PC-9 (cell line): ENCODE data around the gene BRD3OS. TPM values are rescaled to one million over a fixed set of nuclear protein-coding genes. Genes with fewer than 3 reads are reported as not detected.

ENCODE experiments used
- BruUV-seq: library from RNA; stranded (reverse); fragments of 400-500 nt; replicated peaks from 2 replicates; lab custom pipeline; 2021; lab: Mats Ljungman, UMichigan
- CTCF ChIA-PET: fragments of 300-600 bp; sonication (Branson Sonifier 250); formaldehyde crosslinking; loops from one replicate; lab custom pipeline; 2022; ENCODE audit warnings: antibody characterized with exemption; lab: Charles Lee
- POLR2A ChIA-PET: fragments of 300-600 bp; sonication (Branson Sonifier 250); formaldehyde crosslinking; loops from one replicate; lab custom pipeline; 2022; ENCODE audit warnings: antibody characterized with exemption; ENCODE audit not compliant: unreplicated experiment; lab: Charles Lee
- DNase-seq, 2 experiments: peaks; one replicate each; pipeline versions ENCODE4 v3.0.0 to v3.0.0-alpha.2; 2015 to 2022; ENCODE audit warnings: mixed read lengths in 1 of 2
- H2AFZ ChIP-seq: fragments of 200-600 bp; sonication (generic); 2 replicates; pipeline ENCODE4 v1.8.1; 2017; ENCODE audit warnings: antibody characterized with exemption
- H3F3A ChIP-seq: fragments of 200-600 bp; sonication (generic); 2 replicates; pipeline ENCODE4 v1.8.1; 2017; ENCODE audit warnings: antibody characterized with exemption, mild to moderate bottlenecking, low read depth; ENCODE audit not compliant: insufficient read depth
- H3K27ac ChIP-seq: fragments of 200-600 bp; sonication (generic); 2 replicates; pipeline ENCODE4 v1.6.1; 2016; ENCODE audit warnings: mixed run types
- H3K27me3 ChIP-seq: fragments of 200-600 bp; sonication (generic); 2 replicates; pipeline ENCODE4 v1.6.1; 2016; ENCODE audit warnings: low read depth, mixed run types; ENCODE audit not compliant: insufficient read depth
- H3K36me3 ChIP-seq: fragments of 200-600 bp; sonication (generic); 2 replicates; pipeline ENCODE4 v1.6.1; 2016; ENCODE audit warnings: low read depth, mixed run types
- H3K4me1 ChIP-seq: fragments of 200-600 bp; sonication (generic); replicated peaks from 2 replicates; pipeline ENCODE4 v1.6.1; 2016; ENCODE audit warnings: mixed run types; ENCODE audit not compliant: insufficient read depth
- H3K4me2 ChIP-seq: fragments of 200-600 bp; sonication (generic); 2 replicates; pipeline ENCODE4 v1.6.1; 2017; ENCODE audit warnings: mixed run types
- H3K4me3 ChIP-seq: fragments of 200-600 bp; sonication (generic); 2 replicates; pipeline ENCODE4 v1.6.1; 2016; ENCODE audit warnings: mixed run types
- H3K79me2 ChIP-seq: fragments of 200-600 bp; sonication (generic); 2 replicates; pipeline ENCODE4 v1.6.1; 2017; ENCODE audit warnings: low read depth, mixed run types
- H3K9me2 ChIP-seq: fragments of 200-600 bp; sonication (generic); 2 replicates; pipeline ENCODE4 v1.8.1; 2017; ENCODE audit warnings: mild to moderate bottlenecking; ENCODE audit not compliant: insufficient read depth
- H3K9me3 ChIP-seq: fragments of 200-600 bp; sonication (generic); 2 replicates; pipeline ENCODE4 v1.8.1; 2016; ENCODE audit warnings: low read depth; ENCODE audit not compliant: insufficient read depth
- H4K20me1 ChIP-seq: fragments of 200-600 bp; sonication (generic); 2 replicates; pipeline ENCODE4 v1.8.1; 2017; ENCODE audit not compliant: insufficient read depth
- CTCF ChIP-seq: fragments of 200-600 bp; sonication (generic); conservative IDR thresholded peaks from 2 replicates; pipeline ENCODE4 v1.6.1; 2017; ENCODE audit warnings: mixed run types, antibody characterized with exemption, mild to moderate bottlenecking, moderate library complexity
- EZH2 ChIP-seq: fragments of 200-600 bp; sonication (generic); IDR thresholded peaks from 2 replicates; pipeline ENCODE4 v1.8.0; 2017; ENCODE audit warnings: antibody characterized with exemption, low read depth
- intact Hi-C: fragments of 100-400 bp; cut with micrococcal nuclease; formaldehyde crosslinking; loops from one replicate; pipeline ENCODE4 v1.10.0; 2022; ENCODE audit not compliant: unreplicated experiment
- total RNA-seq: library from RNA; stranded (reverse); gene quantifications from 2 replicates; pipeline ENCODE4 v1.2.3, GENCODE V29; 2021

The BRD3OS gene
- total RNA-seq, 1 experiment from 2014 or later = 26.2 TPM

GRCh38 chr9:134007571-134007970 is 17.7 kb upstream of the BRD3OS start:
- Histone ChIP-seq H3K9me2 (no peaks in the 10 kb centered on the region), H3K9me3 (no peaks in the 10 kb centered on the region), H3K36me3 (no peaks in the 10 kb centered on the region), H3K4me1 (no peaks in the 10 kb centered on the region), H3K27ac (no peak overlapping the region), H3K4me3 (no peak overlapping the region), H3K4me2 (no peak overlapping the region), H4K20me1 (no peaks in the 10 kb centered on the region), H3K79me2 (no peaks in the 10 kb centered on the region), H3K27me3 (peaks cover 3% of the 10 kb centered on the region; the same call in 1 of the 2 replicates), H2AFZ (no peak overlapping the region), H3F3A (no peaks in the 10 kb centered on the region)
- DNase-seq = no peak
- POLR2A ChIA-PET = interaction anchor here (0.7 kb wide), 1 partner anchor 18 kb away, joined by 5 read pairs; the partner anchor contains the start of gene BRD3OS
- intact Hi-C loops = no loop called here
- no peak for TF ChIP-seq EZH2
- TF ChIP-seq CTCF = no peak
- CTCF ChIA-PET = no interaction called here
- BruUV-seq = no TSS peak

- Histone ChIP-seq H3K4me3 (no peak overlapping the region), H3K9me3 (no peaks in the 10 kb centered on the region), H3K4me2 (no peak overlapping the region), H2AFZ (no peak overlapping the region), H3F3A (peaks cover 6% of the 10 kb centered on the region), H3K9me2 (no peaks in the 10 kb centered on the region), H3K27ac (no peak overlapping the region), H3K79me2 (no peaks in the 10 kb centered on the region), H4K20me1 (no peaks in the 10 kb centered on the region), H3K27me3 (peaks cover 3% of the 10 kb centered on the region; the same call in 1 of the 2 replicates), H3K4me1 (peaks cover 10% of the 10 kb centered on the region), H3K36me3 (no peaks in the 10 kb centered on the region)
- POLR2A ChIA-PET = interaction anchor here (0.6 kb wide), 1 partner anchor 14 kb away, joined by 4 read pairs; no protein-coding TSS in a partner anchor
- BruUV-seq = no TSS peak
- peak in 1 of 2 experiments; percentile 33 for DNase-seq
- intact Hi-C loops = no loop called here
- no peak for TF ChIP-seq EZH2
- TF ChIP-seq CTCF = no peak
- CTCF ChIA-PET = interaction anchor here (0.5 to 0.7 kb wide), 2 partner anchors 8 to 433 kb away, joined by 4 read pairs; no protein-coding TSS in a partner anchor
Observed at GRCh38 chr9:134010310-134011173, 14.7 kb upstream of the BRD3OS start.

- POLR2A ChIA-PET = no interaction called here
- no peak for DNase-seq
- intact Hi-C loops = no loop called here
Observed at GRCh38 chr9:134011401-134011800, 13.9 kb upstream of the BRD3OS start.

More at GRCh38 chr9:134011401-134011800, 13.9 kb upstream of the BRD3OS start:
- Histone ChIP-seq H3K36me3 (no peaks in the 10 kb centered on the region), H2AFZ (no peak overlapping the region), H3K4me2 (no peak overlapping the region), H3K9me2 (no peaks in the 10 kb centered on the region), H3F3A (peaks cover 7% of the 10 kb centered on the region), H3K4me3 (no peak overlapping the region), H3K4me1 (peaks cover 14% of the 10 kb centered on the region), H3K79me2 (no peaks in the 10 kb centered on the region), H3K9me3 (no peaks in the 10 kb centered on the region), H3K27ac (no peak overlapping the region), H4K20me1 (no peaks in the 10 kb centered on the region), H3K27me3 (peaks cover 3% of the 10 kb centered on the region; the same call in 1 of the 2 replicates)
- BruUV-seq = no TSS peak
- no peak for TF ChIP-seq EZH2
- no peak for TF ChIP-seq CTCF
- CTCF ChIA-PET = no interaction called here
